Measurements from ENCODE around the gene DUOX2.

Gene DUOX2

GRCh38 chr15:45101749-45102148 lies 12.2 kb downstream of the DUOX2 start:
- WGBS, 2 experiments, result 89 to 90% methylated on average over 12 of the region's 12 CpGs
- Histone ChIP-seq H3K36me3 (ENCODE audit: control insufficient read depth, insufficient read depth, low read length) (no peaks in the 10 kb centered on the region), H3K27me3 (ENCODE audit: control insufficient read depth, insufficient read depth, low read length, poor library complexity, severe bottlenecking) (no peaks in the 10 kb centered on the region), H3K9me3 (ENCODE audit: control insufficient read depth, low read length) (no peaks in the 10 kb centered on the region), H3K4me1 (ENCODE audit: control insufficient read depth, insufficient read depth, low read length) (peaks cover 11% of the 10 kb centered on the region), H3K4me3 (ENCODE audit: insufficient read depth, low read depth, low read length) (no peak overlapping the region), H3K27ac (ENCODE audit: insufficient read depth, low read depth, low read length, poor library complexity, severe bottlenecking) (no peak overlapping the region)

- Histone ChIP-seq H3K4me1 (ENCODE audit: control insufficient read depth, insufficient read depth, low read length) (peaks cover 11% of the 10 kb centered on the region), H3K36me3 (ENCODE audit: control insufficient read depth, insufficient read depth, low read length) (no peaks in the 10 kb centered on the region), H3K27me3 (ENCODE audit: control insufficient read depth, insufficient read depth, low read length, poor library complexity, severe bottlenecking) (no peaks in the 10 kb centered on the region), H3K27ac (ENCODE audit: insufficient read depth, low read depth, low read length, poor library complexity, severe bottlenecking) (no peak overlapping the region), H3K4me3 (ENCODE audit: insufficient read depth, low read depth, low read length) (no peak overlapping the region), H3K9me3 (ENCODE audit: control insufficient read depth, low read length) (no peaks in the 10 kb centered on the region)
- 46 to 53% methylated on average over 7 of the region's 7 CpGs for WGBS, 2 experiments
Observed at GRCh38 chr15:45100884-45101625, 12.9 kb downstream of the DUOX2 start.

GRCh38 chr15:45099549-45100165 lies 14.3 kb downstream of the DUOX2 start:
- 91% methylated on average over 23 of the region's 23 CpGs for WGBS, 2 experiments
- Histone ChIP-seq H3K27me3 (ENCODE audit: control insufficient read depth, insufficient read depth, low read length, poor library complexity, severe bottlenecking) (no peaks in the 10 kb centered on the region), H3K4me1 (ENCODE audit: control insufficient read depth, insufficient read depth, low read length) (peaks cover 11% of the 10 kb centered on the region), H3K4me3 (ENCODE audit: insufficient read depth, low read depth, low read length) (no peak overlapping the region), H3K27ac (ENCODE audit: insufficient read depth, low read depth, low read length, poor library complexity, severe bottlenecking) (no peak overlapping the region), H3K36me3 (ENCODE audit: control insufficient read depth, insufficient read depth, low read length) (no peaks in the 10 kb centered on the region), H3K9me3 (ENCODE audit: control insufficient read depth, low read length) (no peaks in the 10 kb centered on the region)

GRCh38 chr15:45097466-45097865 lies 16.5 kb downstream of the DUOX2 start:
- Histone ChIP-seq H3K36me3 (ENCODE audit: control insufficient read depth, insufficient read depth, low read length) (no peaks in the 10 kb centered on the region), H3K9me3 (ENCODE audit: control insufficient read depth, low read length) (no peaks in the 10 kb centered on the region), H3K27me3 (ENCODE audit: control insufficient read depth, insufficient read depth, low read length, poor library complexity, severe bottlenecking) (no peaks in the 10 kb centered on the region), H3K27ac (ENCODE audit: insufficient read depth, low read depth, low read length, poor library complexity, severe bottlenecking) (no peak overlapping the region), H3K4me3 (ENCODE audit: insufficient read depth, low read depth, low read length) (no peak overlapping the region), H3K4me1 (ENCODE audit: control insufficient read depth, insufficient read depth, low read length) (peaks cover 11% of the 10 kb centered on the region)
- 95% methylated on average over 7 of the region's 7 CpGs for WGBS, 2 experiments

GRCh38 chr15:45095661-45096060 lies 18.3 kb downstream of the DUOX2 start:
- H3K27ac ChIP-seq (ENCODE audit: insufficient read depth, low read depth, low read length, poor library complexity, severe bottlenecking), result no peak overlapping the region
- no peak overlapping the region for H3K4me3 ChIP-seq (ENCODE audit: insufficient read depth, low read depth, low read length)
- H3K9me3 ChIP-seq (ENCODE audit: control insufficient read depth, low read length), result no peaks in the 10 kb centered on the region
- H3K27me3 ChIP-seq (ENCODE audit: control insufficient read depth, insufficient read depth, low read length, poor library complexity, severe bottlenecking), result no peaks in the 10 kb centered on the region
- peaks cover 4% of the 10 kb centered on the region for H3K4me1 ChIP-seq (ENCODE audit: control insufficient read depth, insufficient read depth, low read length)
- no peaks in the 10 kb centered on the region for H3K36me3 ChIP-seq (ENCODE audit: control insufficient read depth, insufficient read depth, low read length)
- 95 to 96% methylated on average over 11 of the region's 11 CpGs for WGBS, 2 experiments

GRCh38 chr15:45094358-45094730 lies 19.6 kb downstream of the DUOX2 start:
- Histone ChIP-seq H3K9me3 (ENCODE audit: control insufficient read depth, low read length) (no peaks in the 10 kb centered on the region), H3K4me3 (ENCODE audit: insufficient read depth, low read depth, low read length) (no peak overlapping the region), H3K27ac (ENCODE audit: insufficient read depth, low read depth, low read length, poor library complexity, severe bottlenecking) (no peak overlapping the region), H3K27me3 (ENCODE audit: control insufficient read depth, insufficient read depth, low read length, poor library complexity, severe bottlenecking) (no peaks in the 10 kb centered on the region), H3K36me3 (ENCODE audit: control insufficient read depth, insufficient read depth, low read length) (no peaks in the 10 kb centered on the region), H3K4me1 (ENCODE audit: control insufficient read depth, insufficient read depth, low read length) (no peaks in the 10 kb centered on the region)
- 85% methylated on average over 9 of the region's 9 CpGs for WGBS, 2 experiments

- Histone ChIP-seq H3K9me3 (ENCODE audit: control insufficient read depth, low read length) (no peaks in the 10 kb centered on the region), H3K4me1 (ENCODE audit: control insufficient read depth, insufficient read depth, low read length) (no peaks in the 10 kb centered on the region), H3K4me3 (ENCODE audit: insufficient read depth, low read depth, low read length) (no peak overlapping the region), H3K27ac (ENCODE audit: insufficient read depth, low read depth, low read length, poor library complexity, severe bottlenecking) (no peak overlapping the region), H3K36me3 (ENCODE audit: control insufficient read depth, insufficient read depth, low read length) (no peaks in the 10 kb centered on the region), H3K27me3 (ENCODE audit: control insufficient read depth, insufficient read depth, low read length, poor library complexity, severe bottlenecking) (no peaks in the 10 kb centered on the region)
- 91 to 93% methylated on average over 11 of the region's 11 CpGs for WGBS, 2 experiments
Observed at GRCh38 chr15:45093622-45094357, 20.2 kb downstream of the DUOX2 start.

- 95 to 96% methylated on average over 4 of the region's 4 CpGs for WGBS, 2 experiments
Observed at GRCh38 chr15:45093013-45093412, 21.0 kb downstream of the DUOX2 start.

GRCh38 chr15:45091576-45091975 lies 22.4 kb downstream of the DUOX2 start:
- Histone ChIP-seq H3K4me1 (ENCODE audit: control insufficient read depth, insufficient read depth, low read length) (no peaks in the 10 kb centered on the region), H3K27ac (ENCODE audit: insufficient read depth, low read depth, low read length, poor library complexity, severe bottlenecking) (no peak overlapping the region), H3K36me3 (ENCODE audit: control insufficient read depth, insufficient read depth, low read length) (no peaks in the 10 kb centered on the region), H3K27me3 (ENCODE audit: control insufficient read depth, insufficient read depth, low read length, poor library complexity, severe bottlenecking) (no peaks in the 10 kb centered on the region), H3K4me3 (ENCODE audit: insufficient read depth, low read depth, low read length) (no peak overlapping the region), H3K9me3 (ENCODE audit: control insufficient read depth, low read length) (no peaks in the 10 kb centered on the region)
- WGBS, 2 experiments, result 89 to 94% methylated on average over 2 of the region's 2 CpGs

More at GRCh38 chr15:45093013-45093412, 21.0 kb downstream of the DUOX2 start:
- no peak overlapping the region for H3K4me3 ChIP-seq (ENCODE audit: insufficient read depth, low read depth, low read length)
- no peak overlapping the region for H3K27ac ChIP-seq (ENCODE audit: insufficient read depth, low read depth, low read length, poor library complexity, severe bottlenecking)
- H3K27me3 ChIP-seq (ENCODE audit: control insufficient read depth, insufficient read depth, low read length, poor library complexity, severe bottlenecking), result no peaks in the 10 kb centered on the region
- no peaks in the 10 kb centered on the region for H3K9me3 ChIP-seq (ENCODE audit: control insufficient read depth, low read length)
- H3K36me3 ChIP-seq (ENCODE audit: control insufficient read depth, insufficient read depth, low read length), result no peaks in the 10 kb centered on the region
- no peaks in the 10 kb centered on the region for H3K4me1 ChIP-seq (ENCODE audit: control insufficient read depth, insufficient read depth, low read length)

- no peak overlapping the region for H3K27ac ChIP-seq (ENCODE audit: insufficient read depth, low read depth, low read length, poor library complexity, severe bottlenecking)
- no peaks in the 10 kb centered on the region for H3K4me1 ChIP-seq (ENCODE audit: control insufficient read depth, insufficient read depth, low read length)
- no peaks in the 10 kb centered on the region for H3K27me3 ChIP-seq (ENCODE audit: control insufficient read depth, insufficient read depth, low read length, poor library complexity, severe bottlenecking)
- no peaks in the 10 kb centered on the region for H3K9me3 ChIP-seq (ENCODE audit: control insufficient read depth, low read length)
- WGBS, 2 experiments, result 71 to 73% methylated on average over 7 of the region's 7 CpGs
- H3K4me3 ChIP-seq (ENCODE audit: insufficient read depth, low read depth, low read length), result no peak overlapping the region
- H3K36me3 ChIP-seq (ENCODE audit: control insufficient read depth, insufficient read depth, low read length), result no peaks in the 10 kb centered on the region
Observed at GRCh38 chr15:45091161-45091560, 22.8 kb downstream of the DUOX2 start.

Data from ectodermal cell (in vitro differentiated cells).